COLO829 (cell line): Measurements from ENCODE around the gene FKBP1B.
"Not testable (repeated sequence)": the region's sequence is repeated elsewhere in the genome, so short reads cannot be mapped to it uniquely, and the experiment has no call there.

Experiments used
- DNase-seq: peaks from one replicate; pipeline ENCODE4 v3.0.0; 2012; ENCODE audit warnings: low spot score

The FKBP1B gene

GRCh38 chr2:24072259-24072658 lies 22.7 kb downstream of the FKBP1B start:
- DNase-seq = no peak

- DNase-seq = no peak
Observed at GRCh38 chr2:24073816-24074215, 24.3 kb downstream of the FKBP1B start.

GRCh38 chr2:24075259-24075658 lies 25.7 kb downstream of the FKBP1B start:
- no peak for DNase-seq

- peak; percentile 94 for DNase-seq
Observed at GRCh38 chr2:24075915-24076848, 26.6 kb downstream of the FKBP1B start, which contains the start of gene SF3B6. Gene SF3B6, minus strand, starts transcription at chr2:24076326. Its CDS starts 97 bp downstream, at chr2:24076229.

- DNase-seq = no peak
Observed at GRCh38 chr2:24076849-24077534, 27.5 kb downstream of the FKBP1B start.

GRCh38 chr2:24077535-24077877 lies 28.0 kb downstream of the FKBP1B start:
- no peak for DNase-seq

- no peak for DNase-seq
Observed at GRCh38 chr2:24077879-24078278, 28.3 kb downstream of the FKBP1B start.

GRCh38 chr2:24080701-24081100 lies 31.2 kb downstream of the FKBP1B start:
- no peak for DNase-seq

- no peak for DNase-seq
Observed at GRCh38 chr2:24082787-24083566, 33.4 kb downstream of the FKBP1B start.

GRCh38 chr2:24083567-24084385 lies 34.2 kb downstream of the FKBP1B start:
- peak; percentile 31 for DNase-seq

GRCh38 chr2:24084386-24085199 lies 35.1 kb downstream of the FKBP1B start, which contains the start of gene TP53I3:
Gene TP53I3, minus strand, starts transcription at chr2:24084834. Its CDS starts 508 bp downstream, at chr2:24084326.
- DNase-seq = peak; percentile 66

GRCh38 chr2:24085200-24085489 lies 35.6 kb downstream of the FKBP1B start:
- no peak for DNase-seq

GRCh38 chr2:24086241-24086640 lies 36.7 kb downstream of the FKBP1B start:
- DNase-seq = no peak

GRCh38 chr2:24087032-24087431 lies 37.5 kb downstream of the FKBP1B start:
- no peak for DNase-seq

GRCh38 chr2:24088821-24089359 lies 39.3 kb downstream of the FKBP1B start:
- no peak for DNase-seq

GRCh38 chr2:24093270-24093669 lies 43.7 kb downstream of the FKBP1B start:
- DNase-seq = not testable (repeated sequence)

- DNase-seq = not testable (repeated sequence)
Observed at GRCh38 chr2:24095171-24095677, 45.7 kb downstream of the FKBP1B start.

GRCh38 chr2:24100732-24101131 lies 51.2 kb downstream of the FKBP1B start:
- not testable (repeated sequence) for DNase-seq

GRCh38 chr2:24101992-24102391 lies 52.5 kb downstream of the FKBP1B start:
- DNase-seq = no peak

GRCh38 chr2:24102677-24103076 lies 53.1 kb downstream of the FKBP1B start:
- DNase-seq = no peak
